Measurements from ENCODE around the gene DEPDC7. TPM values are rescaled to one million over a fixed set of nuclear protein-coding genes. Genes with fewer than 3 reads are reported as not detected.

DEPDC7 gene
- total and polyA plus RNA-seq, 2 of the 13 experiments (the other 11 are each of a cell fraction or from before 2014, with no cell fraction given), result 17.3 to 33.3 TPM

- no peak for TF ChIP-seq HNRNPL (IDR thresholded peaks at IDR 0.05; ENCODE audit: low read depth, low read length)
- no peak for TF ChIP-seq ZNF543 (CRISPR knock-in tag; IDR thresholded peaks at IDR 0.05)
- no peak for TF ChIP-seq HDAC2 (CRISPR knock-in tag; IDR thresholded peaks at IDR 0.05)
- no peak for TF ChIP-seq AKNA (CRISPR knock-in tag; IDR thresholded peaks at IDR 0.05; ENCODE audit: borderline replicate concordance)
- no peak for TF ChIP-seq ZNF597 (CRISPR knock-in tag; IDR thresholded peaks at IDR 0.05)
- no peak for TF ChIP-seq MBNL3 (CRISPR knock-in tag; conservative IDR thresholded peaks at IDR 0.05)
- TF ChIP-seq ELF1 (CRISPR knock-in tag; IDR thresholded peaks at IDR 0.05), result no peak
These were observed 5.8 kb downstream of the DEPDC7 start (continued) for GRCh38 chr11:33021501-33021900.

GRCh38 chr11:33021937-33022336 lies 6.3 kb downstream of the DEPDC7 start:
- in situ Hi-C loops (cut with HindIII; ENCODE audit: extremely low pct_ligation_motif_present, low pct_unique_long_range_greater_than_20kb), result no loop called here
- CTCF ChIA-PET (ENCODE audit: low intra/inter-chr PET ratio, low total read pairs), result no interaction called here
- Histone ChIP-seq H3K27me3 (ENCODE audit: control insufficient read depth in 1 of 2, insufficient read depth in 2 of 2, low read length in 2 of 2) (no peaks in the 10 kb centered on the region), H3K79me2 (ENCODE audit: insufficient read depth, low read length) (peaks cover 72% of the 10 kb centered on the region), H3K36me3 (replicated peaks in 1 of 2; ENCODE audit: control insufficient read depth in 1 of 2, insufficient read depth in 2 of 2, low read length in 2 of 2) (peaks cover 0 to 19% of the 10 kb centered on the region in 2 experiments; a peak in 1 of 5 replicates), H3K9me3 (ENCODE audit: low read length) (no peaks in the 10 kb centered on the region), H3K4me3 (replicated peaks in 1 of 3; ENCODE audit: insufficient read depth in 1 of 3, low read depth in 2 of 3, low read length in 3 of 3) (no peak overlapping the region), H4K20me1 (ENCODE audit: insufficient read depth, low read length) (no peaks in the 10 kb centered on the region), H3K4me1 (ENCODE audit: insufficient read depth, low read length) (peaks cover 52% of the 10 kb centered on the region), H2AFZ (ENCODE audit: low read length) (no peak overlapping the region), H3K9ac (ENCODE audit: insufficient read depth, low read depth, low read length) (no peak overlapping the region), H3K4me2 (ENCODE audit: low read depth, low read length) (no peak overlapping the region), H3K27ac (ENCODE audit: extremely low read length, insufficient read depth, low read length) (no peak overlapping the region)
- no TSS peak for BruUV-seq (replicated peaks)
- intact Hi-C loops (cut with micrococcal nuclease; ENCODE audit: unreplicated experiment), result no loop called here
- no peak for ATAC-seq
- 93% methylated on average over 1 of the region's 1 CpG for WGBS (ENCODE audit: low lambda C conversion rate)
- POLR2A ChIA-PET, result interaction anchor here (1.5 kb wide), 1 partner anchor 17 kb away, joined by 4 read pairs; no protein-coding TSS in a partner anchor
- FAIRE-seq, result no peak
- DNase-seq (ENCODE audit: low spot score), result no peak
- TF ChIP-seq CBX2 (IDR thresholded peaks at IDR 0.05; ENCODE audit: low read depth, low read length) (no peak), CBX2 (CRISPR knock-in tag; IDR thresholded peaks at IDR 0.05; ENCODE audit: low read depth) (no peak), NCOR1 (IDR thresholded peaks at IDR 0.05; ENCODE audit: borderline replicate concordance, low read length) (no peak), KLF15 (CRISPR knock-in tag; IDR thresholded peaks at IDR 0.05; ENCODE audit: borderline replicate concordance) (no peak), ZNF383 (CRISPR knock-in tag; IDR thresholded peaks at IDR 0.05; ENCODE audit: borderline replicate concordance) (no peak), RBM22 (optimal IDR thresholded peaks at IDR 0.05; ENCODE audit: low read length) (no peak), NFYC (CRISPR knock-in tag; IDR thresholded peaks at IDR 0.05) (no peak), AGO1 (IDR thresholded peaks at IDR 0.05; ENCODE audit: low read depth, low read length, poor library complexity, severe bottlenecking) (no peak)
